GM12891 (cell line): ENCODE data around the gene HELLS.

ENCODE experiments used
- PAX5 ChIP-seq: IDR thresholded peaks from 2 replicates; pipeline ENCODE4 v1.6.1; 2011; ENCODE audit warnings: low read length, moderate library complexity, mild to moderate bottlenecking; ENCODE audit not compliant: insufficient read depth, severe bottlenecking
- POLR2A ChIP-seq: IDR thresholded peaks from 2 replicates; pipeline ENCODE4 v1.6.1; 2011; ENCODE audit warnings: low read depth, low read length, control low read depth
- POLR2AphosphoS5 ChIP-seq: IDR thresholded peaks from 2 replicates; pipeline ENCODE4 v1.6.1; 2011; ENCODE audit warnings: low read depth, low read length, control low read depth

GRCh38 chr10:94545391-94546048, at the start of gene HELLS:
- TF ChIP-seq POLR2AphosphoS5 (peak; percentile 81), POLR2A (peak; percentile 71), PAX5 (no peak)
